D341Med (cell line): ENCODE measurements around the gene RPS16.

ENCODE experiments used
- DNase-seq: peaks from one replicate; pipeline ENCODE4 v3.0.0; 2012; ENCODE audit warnings: low spot score

Gene RPS16

DNA sequence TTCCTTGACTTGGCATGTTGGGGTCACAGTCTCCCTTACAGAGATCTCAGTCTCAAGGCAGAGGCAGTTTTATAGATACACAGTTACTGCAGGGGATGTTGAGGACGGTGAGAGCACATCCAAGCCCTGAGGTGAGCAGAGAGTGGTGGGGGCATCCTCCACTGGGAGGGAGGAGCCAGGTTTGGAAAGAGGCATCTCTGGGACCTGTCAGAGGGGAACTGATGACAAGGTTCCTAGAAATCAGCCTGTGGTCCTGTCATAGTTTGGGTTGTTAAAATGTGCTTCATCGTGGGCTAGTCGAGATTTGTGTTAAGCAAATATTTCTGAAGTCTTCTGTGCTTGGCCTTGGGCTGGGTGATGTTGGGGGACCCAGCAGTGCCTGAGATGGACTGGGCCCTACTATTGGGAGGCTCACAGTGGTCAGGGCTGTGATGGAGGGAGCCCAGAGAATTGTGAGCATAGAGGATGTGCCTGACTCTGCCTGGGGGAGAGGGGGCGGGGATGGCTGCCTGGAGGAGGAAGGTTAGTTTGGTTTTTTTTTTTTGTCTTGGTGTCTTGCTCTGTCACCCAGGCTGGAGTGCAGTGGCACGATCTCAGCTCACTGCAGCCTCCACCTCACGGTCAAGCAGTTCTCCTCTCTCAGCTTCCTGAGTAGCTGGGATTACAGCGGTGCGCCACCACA lies 13.5 kb upstream of the RPS16 start:
- no peak for DNase-seq

- DNase-seq = no peak
Observed at GRCh38 chr19:39448271-39448670, 12.5 kb upstream of the RPS16 start.

DNA sequence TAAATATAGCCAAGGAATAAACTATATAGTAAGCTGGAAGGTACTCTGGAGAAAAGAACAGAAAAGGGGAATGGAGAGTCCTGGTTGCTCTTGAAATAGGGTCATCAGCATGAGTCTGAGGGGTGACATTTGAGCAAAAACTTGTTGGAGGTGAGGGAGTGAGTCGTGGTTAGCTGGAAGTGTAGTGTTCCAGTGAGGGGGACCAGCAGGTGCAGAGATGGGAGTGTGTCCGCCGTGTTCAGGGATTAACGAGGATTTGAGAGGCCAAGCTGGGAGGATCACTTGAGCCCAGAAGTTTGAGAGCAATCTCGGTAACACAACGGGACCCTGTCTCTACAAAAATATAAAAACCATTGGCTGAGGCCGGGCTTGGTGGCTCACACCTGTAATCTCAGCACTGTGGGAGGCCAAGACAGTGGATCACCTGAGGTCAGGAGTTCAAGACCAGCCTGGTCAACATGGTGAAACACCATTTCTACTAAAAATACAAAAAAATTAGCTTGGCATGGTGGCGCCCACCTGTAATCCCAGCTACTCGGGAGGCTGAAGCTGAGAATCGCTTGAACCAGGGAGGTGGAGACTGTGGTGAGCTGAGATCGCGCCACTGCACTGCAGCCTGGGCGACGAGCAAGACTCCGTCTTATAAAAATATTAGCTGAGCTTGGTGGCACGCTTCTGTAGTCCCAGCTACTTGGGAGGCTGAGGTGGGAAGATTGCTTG lies 10.8 kb upstream of the RPS16 start:
- no peak for DNase-seq

DNA sequence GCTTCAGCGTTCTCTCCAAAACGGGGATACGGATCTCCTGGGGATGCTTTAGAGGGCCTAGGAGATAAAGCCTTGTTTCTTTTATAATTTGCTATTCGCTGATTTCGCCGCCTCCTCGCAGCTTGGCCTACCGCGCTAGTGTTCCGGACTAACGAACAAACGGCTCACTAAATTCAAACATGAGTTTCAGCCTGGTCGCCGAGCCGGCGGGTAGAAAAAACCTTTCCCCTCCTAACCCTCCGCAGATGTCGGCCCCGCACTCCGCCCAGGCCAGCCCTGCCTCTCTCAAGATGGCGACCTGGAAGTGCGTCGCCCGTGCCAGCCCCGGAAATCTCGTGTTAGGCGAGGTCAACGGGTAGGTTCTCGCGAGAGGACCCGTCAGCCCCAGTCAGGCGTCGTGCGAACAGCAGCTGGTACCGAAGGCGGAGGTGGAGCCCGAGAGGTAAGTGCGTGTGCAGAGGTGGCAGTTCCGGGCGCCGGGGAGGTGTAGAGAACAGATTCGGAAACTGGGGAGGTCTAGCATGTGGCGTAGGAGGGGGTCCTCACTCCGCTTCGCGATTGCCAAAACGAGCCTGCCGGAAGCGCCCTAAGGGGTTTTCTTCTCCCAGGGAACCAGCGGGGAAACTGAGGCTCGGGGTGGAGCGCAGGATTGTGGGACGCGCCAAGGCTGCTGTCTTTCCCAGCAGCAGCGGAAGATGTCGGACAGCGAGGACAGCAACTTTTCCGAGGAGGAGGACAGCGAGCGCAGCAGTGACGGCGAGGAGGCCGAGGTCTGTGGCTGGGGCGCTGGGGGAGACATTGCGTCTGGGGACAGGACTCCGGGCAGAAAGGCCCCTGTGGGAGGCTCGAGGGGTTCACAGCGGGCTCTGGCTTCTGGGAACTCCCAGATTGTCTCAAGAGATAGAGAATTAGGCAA lies 9.7 kb upstream of the RPS16 start, which contains the start of gene SUPT5H:
SUPT5H (plus strand) TSS at position 387 of the 916 bp plus-strand sequence; CDS start at position 696, 309 bp downstream.
- DNase-seq = peak; percentile 98

- no peak for DNase-seq
Observed at GRCh38 chr19:39444598-39445195, 8.9 kb upstream of the RPS16 start.

- no peak for DNase-seq
Observed at GRCh38 chr19:39438270-39438934, 2.7 kb upstream of the RPS16 start.

GRCh38 chr19:39436350-39436716 lies 584 bp upstream of the RPS16 start:
- no peak for DNase-seq

- DNase-seq = no peak
Observed at GRCh38 chr19:39434123-39435076, 1.3 kb downstream of the RPS16 start.

DNA sequence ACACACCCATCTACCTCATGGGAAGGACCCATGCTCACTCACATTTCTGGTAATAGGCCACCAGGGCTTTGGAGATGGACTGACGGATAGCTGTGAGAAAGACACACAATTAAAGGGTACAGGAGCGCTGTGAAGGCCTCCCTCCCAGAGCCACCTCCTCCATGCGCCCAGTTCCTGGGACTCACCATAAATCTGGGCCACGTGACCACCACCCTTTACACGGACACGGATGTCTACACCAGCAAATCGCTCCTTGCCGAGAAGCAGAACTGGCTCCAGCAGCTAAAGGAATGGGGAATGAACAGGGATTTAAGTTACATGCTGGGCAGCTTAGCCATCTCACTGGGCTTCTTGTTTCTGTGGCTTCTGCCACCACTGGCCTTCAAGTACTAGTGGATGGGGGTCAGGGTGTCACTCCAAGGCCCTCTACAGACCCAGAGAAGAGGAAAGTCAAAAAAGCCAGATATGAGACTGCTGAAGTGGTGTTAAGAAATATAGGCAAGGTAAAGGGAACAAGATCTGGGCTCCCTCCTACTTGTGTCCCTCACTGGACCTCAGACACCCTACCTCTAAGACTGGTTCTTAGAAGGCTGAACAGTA lies 2.2 kb downstream of the RPS16 start:
- DNase-seq = no peak

GRCh38 chr19:39432677-39433025 lies 3.1 kb downstream of the RPS16 start:
- no peak for DNase-seq

GRCh38 chr19:39430675-39431593 lies 4.8 kb downstream of the RPS16 start:
- DNase-seq = no peak

DNA sequence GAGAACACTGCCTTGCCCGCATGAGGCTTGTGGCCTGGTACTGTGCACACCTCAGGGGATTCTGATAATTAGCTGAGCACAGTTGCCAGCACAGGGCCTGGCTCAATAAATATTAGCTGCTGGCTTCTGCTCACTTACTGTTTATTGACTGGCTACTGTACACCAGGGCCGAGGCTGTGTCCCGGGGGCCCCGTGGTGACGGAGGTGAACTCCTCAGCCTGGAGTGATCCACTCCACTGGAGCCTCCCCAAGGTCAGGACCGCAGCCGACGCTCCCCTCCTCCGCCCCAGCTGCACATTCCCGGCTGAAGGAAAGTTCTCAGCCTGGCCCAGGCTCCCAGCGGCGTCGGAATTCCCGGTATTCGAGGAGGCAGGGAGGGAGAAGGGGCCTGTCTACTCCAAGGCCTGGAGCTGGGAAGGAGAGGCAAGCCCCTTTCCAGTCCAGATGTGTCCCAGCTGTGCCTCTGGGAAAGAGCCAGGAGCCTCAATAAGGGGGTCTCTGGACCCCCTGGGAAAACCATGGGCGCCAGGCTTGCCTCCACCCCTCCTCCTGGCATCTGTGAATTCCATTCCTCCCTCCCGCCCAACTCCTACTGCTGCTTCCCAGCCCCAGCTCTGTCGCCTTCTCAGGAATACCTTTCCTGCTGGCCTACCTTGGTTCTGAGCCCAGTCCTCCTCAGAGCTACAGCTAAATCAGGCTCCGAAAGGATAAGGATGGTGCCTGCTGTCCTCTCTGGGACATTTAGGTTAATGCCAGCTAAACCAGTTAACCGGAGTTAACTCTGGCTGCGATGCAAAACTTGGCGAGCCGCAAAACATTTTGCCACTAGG lies 7.3 kb downstream of the RPS16 start:
- DNase-seq = peak; percentile 51

DNA sequence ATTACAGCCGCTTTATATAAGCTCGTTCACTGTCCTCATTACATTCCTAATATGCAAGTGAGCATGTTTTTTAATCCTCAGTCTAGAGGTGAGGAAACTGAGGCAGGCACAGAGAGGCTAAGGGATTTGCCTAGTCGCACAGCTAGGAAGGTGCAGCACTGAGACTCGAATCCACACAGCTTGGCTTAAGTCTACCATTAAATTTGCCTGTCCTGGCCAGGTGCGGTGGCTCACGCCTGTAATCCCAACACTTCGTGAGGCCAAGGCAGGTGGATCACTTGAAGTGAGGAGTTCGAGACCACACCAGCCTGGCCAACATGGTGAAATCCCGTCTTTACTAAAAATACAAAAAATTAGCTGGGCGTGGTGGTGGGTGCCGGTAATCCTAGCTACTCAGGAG lies 8.0 kb downstream of the RPS16 start:
- no peak for DNase-seq

DNA sequence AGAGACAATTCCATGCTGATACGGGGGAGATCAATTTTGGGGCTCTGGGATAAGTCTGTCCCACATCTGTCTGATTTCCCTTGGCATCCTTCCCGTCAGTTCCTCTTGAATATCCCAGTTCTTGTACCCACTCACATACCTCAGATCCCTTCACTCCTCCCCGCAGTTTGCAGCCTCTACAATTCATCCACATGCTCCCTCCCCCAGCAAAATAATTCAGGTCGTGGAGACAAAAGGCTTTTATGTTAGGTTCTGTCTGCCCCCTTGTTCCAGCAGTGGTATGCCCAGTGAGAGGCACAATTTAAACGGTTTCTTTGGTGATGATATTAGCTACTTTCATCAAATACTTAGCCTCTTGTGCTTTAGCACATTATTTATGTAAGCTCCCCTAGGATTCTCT lies 9.6 kb downstream of the RPS16 start:
- no peak for DNase-seq

DNA sequence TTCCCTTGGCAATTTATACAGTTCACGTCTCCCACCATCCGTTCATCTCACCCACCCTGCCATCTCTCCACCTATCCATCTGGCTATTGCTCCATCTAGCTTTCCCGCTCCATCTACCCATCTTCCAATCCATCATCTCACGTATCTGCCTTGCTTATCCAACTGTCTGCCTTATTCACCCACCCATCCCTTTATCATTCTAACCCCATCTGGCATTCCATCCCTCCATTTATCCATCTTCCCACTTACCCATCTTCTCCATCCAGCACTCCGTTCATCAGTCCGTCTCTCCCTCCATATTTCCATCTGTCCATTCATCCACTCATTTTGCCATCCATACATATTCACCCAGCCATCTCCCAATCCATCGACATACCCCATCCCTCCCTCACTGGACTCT lies 10.0 kb downstream of the RPS16 start:
- no peak for DNase-seq

GRCh38 chr19:39424934-39425333 lies 10.8 kb downstream of the RPS16 start:
- DNase-seq = no peak

DNA sequence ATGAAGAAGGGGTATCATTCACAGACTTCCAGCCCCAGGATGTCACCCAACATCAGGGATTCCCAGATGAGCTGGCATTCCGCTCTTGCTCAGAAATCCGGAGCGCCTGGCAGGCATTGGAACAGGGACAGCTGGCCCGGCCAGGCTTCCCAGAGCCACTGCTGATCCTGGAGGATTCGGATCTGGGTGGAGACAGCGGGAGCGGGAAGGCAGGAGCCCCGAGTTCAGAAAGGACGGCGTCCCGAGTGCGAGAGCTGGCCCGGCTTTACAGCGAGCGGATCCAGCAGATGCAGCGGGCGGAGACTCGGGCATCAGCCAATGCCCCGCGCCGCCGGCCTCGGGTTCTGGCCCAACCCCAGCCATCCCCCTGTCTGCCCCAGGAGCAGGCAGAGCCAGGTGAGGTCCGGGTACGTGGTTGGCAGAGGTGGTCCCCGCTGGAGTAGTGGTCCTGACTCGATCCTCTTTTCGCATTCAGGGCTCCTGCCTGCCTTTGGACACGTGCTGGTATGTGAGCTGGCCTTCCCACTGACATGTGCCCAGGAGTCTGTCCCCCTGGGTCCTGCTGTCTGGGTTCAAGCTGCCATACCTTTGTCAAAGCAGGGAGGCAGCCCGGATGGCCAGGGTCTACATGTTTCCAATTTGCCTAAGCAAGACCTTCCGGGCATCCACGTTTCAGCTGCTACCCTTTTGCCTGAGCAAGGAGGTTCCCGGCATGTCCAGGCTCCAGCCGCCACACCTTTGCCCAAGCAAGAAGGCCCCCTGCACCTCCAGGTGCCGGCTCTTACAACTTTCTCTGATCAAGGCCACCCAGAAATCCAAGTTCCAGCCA lies 12.3 kb downstream of the RPS16 start:
- DNase-seq = no peak
